Mucosa of rectum (tissue), 2 donors: ENCODE data around the gene DUOXA1.

Experiments used
- H3K27ac ChIP-seq, 2 donors: one replicate each; pipeline ENCODE4 v1.7.0; 2013; ENCODE audit warnings: inconsistent platforms in 2 of 2, low read depth in 2 of 2, low read length in 2 of 2
- H3K27me3 ChIP-seq, 2 donors: one replicate each; pipeline ENCODE4 v1.7.0; 2013; ENCODE audit warnings: low read length in 2 of 2; ENCODE audit not compliant: control insufficient read depth in 2 of 2, insufficient read depth in 2 of 2
- H3K36me3 ChIP-seq, 2 donors: one replicate each; pipeline ENCODE4 v1.7.0; 2013; ENCODE audit warnings: low read length in 2 of 2; ENCODE audit not compliant: control insufficient read depth in 2 of 2, insufficient read depth in 2 of 2
- H3K4me1 ChIP-seq, 2 donors: one replicate each; pipeline ENCODE4 v1.7.0; 2013; ENCODE audit warnings: low read length in 2 of 2, mild to moderate bottlenecking in 1 of 2; ENCODE audit not compliant: control insufficient read depth in 2 of 2, insufficient read depth in 2 of 2
- H3K4me3 ChIP-seq, 2 donors: one replicate each; pipeline ENCODE4 v1.7.0; 2013; ENCODE audit warnings: low read length in 2 of 2
- H3K9ac ChIP-seq, 2 donors: one replicate each; pipeline ENCODE4 v1.7.0; 2013; ENCODE audit warnings: low read length in 2 of 2, low read depth in 1 of 2, mild to moderate bottlenecking in 1 of 2
- H3K9me3 ChIP-seq, 2 donors: one replicate each; pipeline ENCODE4 v1.7.0; 2013; ENCODE audit warnings: low read length in 2 of 2; ENCODE audit not compliant: control insufficient read depth in 2 of 2
- donor health status: healthy.
- donor health status: Normal muscosa, but diverticular disease.

The DUOXA1 gene

GRCh38 chr15:45166834-45167630, 37.4 kb upstream of the DUOXA1 start:
- Histone ChIP-seq H3K27me3 (no peaks in the 10 kb centered on the region), H3K36me3 (no peaks in the 10 kb centered on the region), H3K4me3 (peak overlapping the region; percentile 75 to 79), H3K9me3 (no peaks in the 10 kb centered on the region), H3K27ac (peak overlapping the region; percentile 85 to 92), H3K4me1 (peaks cover 2 to 4% of the 10 kb centered on the region in 2 donors), H3K9ac (peak overlapping the region; percentile 81 to 88)

DNA sequence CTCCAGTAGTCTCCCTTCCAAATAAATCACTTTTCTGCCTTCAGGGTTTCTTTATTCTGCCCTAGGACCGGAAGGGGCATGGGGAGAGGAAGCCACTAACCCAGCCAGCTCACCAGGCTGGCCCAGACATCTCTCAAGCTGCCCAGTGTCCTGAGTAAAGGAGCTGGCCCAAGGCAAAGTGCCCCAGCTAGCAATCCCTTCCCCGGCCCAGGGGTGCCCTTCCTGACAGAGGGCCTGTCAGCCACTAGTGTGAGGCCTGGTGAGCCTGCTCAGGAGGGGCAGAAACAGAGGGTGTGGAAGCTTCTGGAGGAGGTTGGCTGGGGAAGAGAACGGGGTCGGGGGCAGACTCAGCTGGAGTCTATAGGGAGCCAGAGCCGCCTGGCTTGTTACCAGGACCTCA, 35.9 kb upstream of the DUOXA1 start:
- H3K27ac ChIP-seq = no peak overlapping the region

DNA sequence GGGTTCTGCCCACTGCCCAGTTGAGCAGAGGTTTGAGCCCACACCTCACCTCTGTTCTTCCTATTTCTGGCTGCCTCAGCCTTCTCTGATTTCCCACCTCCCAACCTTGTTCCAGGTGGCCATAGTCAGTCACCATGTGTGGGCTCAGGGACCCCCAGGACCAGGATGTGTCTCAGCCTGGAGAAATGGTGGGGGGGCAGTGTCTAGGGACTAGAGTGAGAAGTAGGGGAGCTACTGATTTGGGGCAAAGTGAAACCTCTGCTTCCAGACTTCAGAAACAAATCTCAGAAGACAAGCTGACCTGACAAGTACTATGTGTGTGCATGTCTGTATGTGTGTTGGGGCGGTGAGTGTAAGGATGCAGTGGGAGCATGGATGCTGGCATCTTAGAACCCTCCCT, 35.2 kb upstream of the DUOXA1 start:
- no peak overlapping the region for H3K4me3 ChIP-seq
- H3K36me3 ChIP-seq = no peaks in the 10 kb centered on the region
- peaks cover 2 to 4% of the 10 kb centered on the region in 2 donors for H3K4me1 ChIP-seq
- no peak overlapping the region for H3K9ac ChIP-seq
- H3K27me3 ChIP-seq = no peaks in the 10 kb centered on the region
- H3K9me3 ChIP-seq = no peaks in the 10 kb centered on the region
- H3K27ac ChIP-seq = no peak overlapping the region

More for the DNA sequence above, 35.9 kb upstream of the DUOXA1 start:
- peaks cover 2 to 4% of the 10 kb centered on the region in 2 donors for H3K4me1 ChIP-seq
- H3K27me3 ChIP-seq = no peaks in the 10 kb centered on the region
- H3K36me3 ChIP-seq = no peaks in the 10 kb centered on the region
- H3K9ac ChIP-seq = no peak overlapping the region
- H3K9me3 ChIP-seq = no peaks in the 10 kb centered on the region
- no peak overlapping the region for H3K4me3 ChIP-seq

- H3K9ac ChIP-seq = no peak overlapping the region
- no peak overlapping the region for H3K27ac ChIP-seq
- no peak overlapping the region for H3K4me3 ChIP-seq
- H3K27me3 ChIP-seq = no peaks in the 10 kb centered on the region
- peaks cover 2 to 4% of the 10 kb centered on the region in 2 donors for H3K4me1 ChIP-seq
- no peaks in the 10 kb centered on the region for H3K9me3 ChIP-seq
- no peaks in the 10 kb centered on the region for H3K36me3 ChIP-seq
These were observed 33.8 kb upstream of the DUOXA1 start for GRCh38 chr15:45163508-45163856.

GRCh38 chr15:45162771-45163507, 33.3 kb upstream of the DUOXA1 start:
- Histone ChIP-seq H3K27ac (no peak overlapping the region), H3K9ac (no peak overlapping the region), H3K27me3 (no peaks in the 10 kb centered on the region), H3K36me3 (no peaks in the 10 kb centered on the region), H3K4me1 (peaks cover 2 to 4% of the 10 kb centered on the region in 2 donors), H3K4me3 (no peak overlapping the region), H3K9me3 (no peaks in the 10 kb centered on the region)

- Histone ChIP-seq H3K4me3 (no peak overlapping the region), H3K36me3 (no peaks in the 10 kb centered on the region), H3K4me1 (peaks cover 2 to 4% of the 10 kb centered on the region in 2 donors), H3K9ac (no peak overlapping the region), H3K27me3 (no peaks in the 10 kb centered on the region), H3K9me3 (no peaks in the 10 kb centered on the region), H3K27ac (no peak overlapping the region)
These were observed 32.0 kb upstream of the DUOXA1 start for GRCh38 chr15:45161666-45162065.

DNA sequence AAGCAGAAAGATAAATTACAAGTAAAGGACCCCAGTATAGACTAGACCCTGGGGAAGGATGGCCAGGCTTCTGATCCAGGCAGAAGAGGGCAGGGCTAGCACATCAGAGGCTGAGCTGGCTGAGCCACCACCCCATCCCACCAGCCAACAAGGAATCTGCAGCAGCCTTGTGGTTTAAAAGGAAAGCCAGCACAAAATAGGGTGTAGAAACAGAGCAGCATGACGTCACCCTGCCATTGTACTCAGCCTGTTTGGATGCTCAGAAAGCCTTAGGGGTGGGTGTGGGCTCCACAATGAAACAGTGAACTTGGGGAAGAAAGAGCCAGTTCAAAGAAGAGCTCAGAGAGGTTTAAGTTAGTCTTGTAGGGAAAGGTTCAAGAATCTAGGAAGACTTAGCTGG, 28.3 kb upstream of the DUOXA1 start:
- H3K27ac ChIP-seq = no peak overlapping the region
- H3K4me1 ChIP-seq = peaks cover 0 to 4% of the 10 kb centered on the region in 2 donors
- no peaks in the 10 kb centered on the region for H3K27me3 ChIP-seq
- H3K9ac ChIP-seq = no peak overlapping the region
- no peaks in the 10 kb centered on the region for H3K36me3 ChIP-seq
- no peaks in the 10 kb centered on the region for H3K9me3 ChIP-seq
- H3K4me3 ChIP-seq = no peak overlapping the region

GRCh38 chr15:45156744-45157455, 27.2 kb upstream of the DUOXA1 start:
- H3K9ac ChIP-seq = no peak overlapping the region
- H3K4me3 ChIP-seq = no peak overlapping the region
- no peak overlapping the region for H3K27ac ChIP-seq
- no peaks in the 10 kb centered on the region for H3K36me3 ChIP-seq
- no peaks in the 10 kb centered on the region for H3K4me1 ChIP-seq
- H3K27me3 ChIP-seq = no peaks in the 10 kb centered on the region
- H3K9me3 ChIP-seq = no peaks in the 10 kb centered on the region

DNA sequence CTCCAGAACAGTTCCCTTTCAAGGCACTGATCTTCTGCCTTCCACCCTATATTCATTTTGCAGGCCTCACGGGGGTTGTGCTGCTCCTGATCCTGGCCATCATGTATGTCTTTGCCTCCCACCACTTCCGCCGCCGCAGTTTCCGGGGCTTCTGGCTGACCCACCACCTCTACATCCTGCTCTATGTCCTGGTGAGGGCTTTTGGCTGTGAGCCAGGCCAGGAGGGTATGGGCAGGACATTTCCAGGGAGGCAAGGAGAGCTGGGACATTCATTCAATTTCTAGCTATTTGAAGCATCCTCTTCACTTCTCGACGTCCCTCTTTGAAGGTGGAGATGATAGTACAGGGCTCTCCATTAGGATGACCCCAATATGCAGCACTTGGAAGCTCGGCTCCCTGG, 26.1 kb upstream of the DUOXA1 start:
- H3K9ac ChIP-seq = no peak overlapping the region
- no peaks in the 10 kb centered on the region for H3K36me3 ChIP-seq
- no peaks in the 10 kb centered on the region for H3K27me3 ChIP-seq
- H3K9me3 ChIP-seq = no peaks in the 10 kb centered on the region
- no peaks in the 10 kb centered on the region for H3K4me1 ChIP-seq
- no peak overlapping the region for H3K4me3 ChIP-seq
- no peak overlapping the region for H3K27ac ChIP-seq
